Bronchial epithelial cell (primary cell): ENCODE results near the gene TMEM94. TPM values are rescaled to one million over a fixed set of nuclear protein-coding genes. Genes with fewer than 3 reads are reported as not detected.
A peak's percentile ranks its signal among the peaks of the same experiment; 100 is the strongest.

Experiments used
- DNase-seq: peaks from one replicate; pipeline ENCODE4 v3.0.0-alpha.2; 2010; ENCODE audit warnings: low read depth
- FAIRE-seq: peaks from 2 replicates; lab custom pipeline; 2011; peaks lifted over from hg19 to GRCh38; lab: Jason Lieb, UNC
- H3K27me3 ChIP-seq: 2 replicates; pipeline ENCODE4 v1.5.1; 2011; ENCODE audit warnings: low read length; ENCODE audit not compliant: control insufficient read depth, insufficient read depth
- H3K36me3 ChIP-seq: 2 replicates; pipeline ENCODE4 v1.5.1; 2011; ENCODE audit warnings: low read length; ENCODE audit not compliant: control insufficient read depth, insufficient read depth
- H3K4me3 ChIP-seq: 2 replicates; pipeline ENCODE4 v1.5.1; 2011; ENCODE audit warnings: mild to moderate bottlenecking, low read depth, low read length, control low read depth
- CTCF ChIP-seq: IDR thresholded peaks from 2 replicates; pipeline ENCODE4 v1.5.1; 2011; ENCODE audit warnings: mild to moderate bottlenecking, moderate library complexity, low read length, control low read depth, inconsistent platforms; ENCODE audit not compliant: insufficient read depth, severe bottlenecking
- total RNA-seq: library from RNA; depleted of rRNA; stranded (reverse); fragments of >200 nt; gene quantifications from 2 replicates; pipeline ENCODE4 v1.2.1, GENCODE V29; 2014

TMEM94 gene
- total RNA-seq, 1 donor from 2014 or later, result 13.7 TPM

GRCh38 chr17:75488693-75489510 lies 32.5 kb downstream of the TMEM94 start:
- FAIRE-seq (peak; percentile 75), DNase-seq (no peak)
- TF ChIP-seq CTCF, result no peak
- Histone ChIP-seq H3K27me3 (no peaks in the 10 kb centered on the region), H3K4me3 (no peak overlapping the region), H3K36me3 (peaks cover 7% of the 10 kb centered on the region)

- TF ChIP-seq CTCF, result no peak
- FAIRE-seq, result no peak
- peaks cover 7% of the 10 kb centered on the region for H3K36me3 ChIP-seq
Measured at GRCh38 chr17:75489511-75489955, 33.1 kb downstream of the TMEM94 start.

GRCh38 chr17:75490173-75490743 lies 33.8 kb downstream of the TMEM94 start:
- DNase-seq (no peak), FAIRE-seq (no peak)
- Histone ChIP-seq H3K36me3 (peaks cover 8% of the 10 kb centered on the region), H3K4me3 (no peak overlapping the region), H3K27me3 (no peaks in the 10 kb centered on the region)
- no peak for TF ChIP-seq CTCF

More at GRCh38 chr17:75489511-75489955, 33.1 kb downstream of the TMEM94 start:
- no peak for DNase-seq
- no peak overlapping the region for H3K4me3 ChIP-seq
- no peaks in the 10 kb centered on the region for H3K27me3 ChIP-seq

- H3K27me3 ChIP-seq, result no peaks in the 10 kb centered on the region
- FAIRE-seq, result no peak
- TF ChIP-seq CTCF, result no peak
- no peak for DNase-seq
- H3K36me3 ChIP-seq, result peaks cover 13% of the 10 kb centered on the region
- no peak overlapping the region for H3K4me3 ChIP-seq
Measured at GRCh38 chr17:75490953-75491649, 34.7 kb downstream of the TMEM94 start.

GRCh38 chr17:75491680-75492079 lies 35.2 kb downstream of the TMEM94 start:
- no peak for FAIRE-seq
- Histone ChIP-seq H3K4me3 (no peak overlapping the region), H3K27me3 (no peaks in the 10 kb centered on the region), H3K36me3 (peaks cover 14% of the 10 kb centered on the region)
- DNase-seq, result no peak
- no peak for TF ChIP-seq CTCF
